Liver (tissue), 9 donors: ENCODE data around the gene HMHB1. TPM values are rescaled to one million over a fixed set of nuclear protein-coding genes. Genes with fewer than 3 reads are reported as not detected.

Experiments
- DNase-seq: peaks from one replicate; pipeline ENCODE4 v3.0.0-alpha.2; 2017; ENCODE audit warnings: low spot score
- H3K27ac ChIP-seq, 2 donors: one replicate each; pipeline ENCODE4 v1.7.0; 2013; ENCODE audit warnings: inconsistent platforms in 2 of 2, low read length in 2 of 2, control low read depth in 1 of 2, low read depth in 1 of 2, mild to moderate bottlenecking in 1 of 2
- H3K27me3 ChIP-seq, 4 donors: one replicate each; pipeline versions ENCODE4 v1.6.1 to v1.7.0; 2013; ENCODE audit warnings: low read length in 3 of 4, inconsistent platforms in 1 of 4, mild to moderate bottlenecking in 1 of 4, moderate library complexity in 1 of 4; ENCODE audit not compliant: control insufficient read depth in 4 of 4, insufficient read depth in 4 of 4
- H3K36me3 ChIP-seq, 4 donors: one replicate each; pipeline versions ENCODE4 v1.6.1 to v1.7.0; 2013; ENCODE audit warnings: low read length in 3 of 4, mild to moderate bottlenecking in 3 of 4, low read depth in 1 of 4, moderate library complexity in 1 of 4; ENCODE audit not compliant: control insufficient read depth in 4 of 4, insufficient read depth in 3 of 4
- H3K4me1 ChIP-seq, 4 donors: one replicate each; pipeline versions ENCODE4 v1.6.1 to v1.7.0; 2013; ENCODE audit warnings: low read length in 3 of 4, mild to moderate bottlenecking in 3 of 4, moderate library complexity in 1 of 4; ENCODE audit not compliant: control insufficient read depth in 4 of 4, insufficient read depth in 4 of 4
- H3K4me3 ChIP-seq, 3 donors: one replicate each; pipeline versions ENCODE4 v1.6.1 to v1.7.0; 2013; ENCODE audit warnings: low read length in 3 of 3, control low read depth in 1 of 3, low read depth in 1 of 3, mild to moderate bottlenecking in 1 of 3
- H3K9ac ChIP-seq, 2 donors: one replicate each; pipeline ENCODE4 v1.7.0; 2013; ENCODE audit warnings: low read length in 2 of 2, mild to moderate bottlenecking in 2 of 2, moderate library complexity in 2 of 2, control low read depth in 1 of 2, low read depth in 1 of 2
- H3K9me3 ChIP-seq, 4 donors: one replicate each; pipeline versions ENCODE4 v1.6.1 to v1.7.0; 2013; ENCODE audit warnings: low read length in 3 of 4; ENCODE audit not compliant: control insufficient read depth in 4 of 4
- EGR1 ChIP-seq, 2 donors: IDR thresholded peaks; 2 replicates each; pipeline ENCODE4 v1.6.1; 2016 to 2018; ENCODE audit warnings: antibody characterized with exemption in 2 of 2, low read depth in 2 of 2
- FOXA1 ChIP-seq: IDR thresholded peaks from 2 replicates; pipeline ENCODE4 v1.6.1; 2016; ENCODE audit warnings: antibody characterized with exemption
- FOXA2 ChIP-seq: IDR thresholded peaks from 2 replicates; pipeline ENCODE4 v1.6.1; 2016; ENCODE audit warnings: antibody characterized with exemption
- GABPA ChIP-seq, 2 donors: IDR thresholded peaks in 1 of 2; conservative IDR thresholded peaks in 1 of 2; 2 replicates each; pipeline ENCODE4 v1.6.1; 2016; ENCODE audit warnings: antibody characterized with exemption in 2 of 2, mild to moderate bottlenecking in 1 of 2, moderate library complexity in 1 of 2
- HNF4A ChIP-seq, 2 donors: conservative IDR thresholded peaks; 2 replicates each; pipeline ENCODE4 v1.6.1; 2016; ENCODE audit warnings: antibody characterized with exemption in 2 of 2, mild to moderate bottlenecking in 2 of 2
- HNF4G ChIP-seq: IDR thresholded peaks from 2 replicates; pipeline ENCODE4 v1.6.1; 2016; ENCODE audit warnings: antibody characterized with exemption
- JUND ChIP-seq, 2 donors: IDR thresholded peaks; 2 replicates each; pipeline ENCODE4 v1.6.1; 2016; ENCODE audit warnings: antibody characterized with exemption in 2 of 2
- NR2F2 ChIP-seq: IDR thresholded peaks from 2 replicates; pipeline ENCODE4 v1.6.1; 2016; ENCODE audit warnings: antibody characterized with exemption
- RAD21 ChIP-seq, 2 donors: IDR thresholded peaks; 2 replicates each; pipeline ENCODE4 v1.6.1; 2016; ENCODE audit warnings: antibody characterized with exemption in 2 of 2, mild to moderate bottlenecking in 2 of 2
- RXRA ChIP-seq, 2 donors: IDR thresholded peaks; 2 replicates each; pipeline ENCODE4 v1.6.1; 2017 to 2018; ENCODE audit warnings: antibody characterized with exemption in 2 of 2, mild to moderate bottlenecking in 1 of 2
- SP1 ChIP-seq: IDR thresholded peaks from 2 replicates; pipeline ENCODE4 v1.6.1; 2018; ENCODE audit warnings: antibody characterized with exemption, mild to moderate bottlenecking
- TAF1 ChIP-seq: conservative IDR thresholded peaks from 2 replicates; pipeline ENCODE4 v1.6.1; 2016; ENCODE audit warnings: antibody characterized with exemption, mild to moderate bottlenecking
- YY1 ChIP-seq: IDR thresholded peaks from 2 replicates; pipeline ENCODE4 v1.6.1; 2016; ENCODE audit warnings: antibody characterized with exemption, mild to moderate bottlenecking
- WGBS: extraction: QIAGEN DNeasy Blood & Tissue Kit; methylation state at CpG from one replicate; pipeline ENCODE4 v1.1.7; 2013; 5-methylcytosine and 5-hydroxymethylcytosine counted together
- polyA plus RNA-seq, 2 donors: library from polyadenylated mRNA; stranded (reverse) in 1 of 2; unstranded in 1 of 2; fragments of 200-250 nt in 1 of 2; fragments of >200 nt in 1 of 2; fragmentation: Nextera tagmentation in 1 of 2; extraction: Ambion mirVana in 1 of 2; gene quantifications; one replicate each; pipeline versions ENCODE4 v1.2.1 to v1.2.3, GENCODE V29; 2013 to 2015
- total RNA-seq, 2 donors: library from RNA; depleted of rRNA; stranded (reverse); fragments of >200 nt; gene quantifications; one replicate each; pipeline ENCODE4 v1.2.3, GENCODE V29; 2014
- TF ChIP-seq, protein P1 (sequence below): fragments of 150-350 bp; IDR thresholded peaks from 2 replicates; pipeline ENCODE4 v1.5.1; 2017; ENCODE audit warnings: improper control_type of control experiment, low read depth, low read length; ENCODE audit not compliant: missing input control
- TF ChIP-seq, protein P2 (sequence below): IDR thresholded peaks from 2 replicates; pipeline ENCODE4 v1.6.1; 2016; ENCODE audit warnings: antibody characterized with exemption
- TF ChIP-seq, protein P3 (sequence below): IDR thresholded peaks from 2 replicates; pipeline ENCODE4 v1.6.1; 2016; ENCODE audit warnings: antibody characterized with exemption
- TF ChIP-seq, protein P4 (sequence below): IDR thresholded peaks from 2 replicates; pipeline ENCODE4 v1.6.1; 2016; ENCODE audit warnings: antibody characterized with exemption, mild to moderate bottlenecking
- donor health status: healthy.
- donor health status: healthy.
- donor health status: healthy.
- donor health status: healthy.
- donor health status: healthy.

The HMHB1 gene
- total and polyA plus RNA-seq, 4 donors: not detected

- TF ChIP-seq, protein P1, sequence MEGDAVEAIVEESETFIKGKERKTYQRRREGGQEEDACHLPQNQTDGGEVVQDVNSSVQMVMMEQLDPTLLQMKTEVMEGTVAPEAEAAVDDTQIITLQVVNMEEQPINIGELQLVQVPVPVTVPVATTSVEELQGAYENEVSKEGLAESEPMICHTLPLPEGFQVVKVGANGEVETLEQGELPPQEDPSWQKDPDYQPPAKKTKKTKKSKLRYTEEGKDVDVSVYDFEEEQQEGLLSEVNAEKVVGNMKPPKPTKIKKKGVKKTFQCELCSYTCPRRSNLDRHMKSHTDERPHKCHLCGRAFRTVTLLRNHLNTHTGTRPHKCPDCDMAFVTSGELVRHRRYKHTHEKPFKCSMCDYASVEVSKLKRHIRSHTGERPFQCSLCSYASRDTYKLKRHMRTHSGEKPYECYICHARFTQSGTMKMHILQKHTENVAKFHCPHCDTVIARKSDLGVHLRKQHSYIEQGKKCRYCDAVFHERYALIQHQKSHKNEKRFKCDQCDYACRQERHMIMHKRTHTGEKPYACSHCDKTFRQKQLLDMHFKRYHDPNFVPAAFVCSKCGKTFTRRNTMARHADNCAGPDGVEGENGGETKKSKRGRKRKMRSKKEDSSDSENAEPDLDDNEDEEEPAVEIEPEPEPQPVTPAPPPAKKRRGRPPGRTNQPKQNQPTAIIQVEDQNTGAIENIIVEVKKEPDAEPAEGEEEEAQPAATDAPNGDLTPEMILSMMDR: no peak
- TF ChIP-seq, protein P2, sequence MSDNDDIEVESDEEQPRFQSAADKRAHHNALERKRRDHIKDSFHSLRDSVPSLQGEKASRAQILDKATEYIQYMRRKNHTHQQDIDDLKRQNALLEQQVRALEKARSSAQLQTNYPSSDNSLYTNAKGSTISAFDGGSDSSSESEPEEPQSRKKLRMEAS: no peak
- TF ChIP-seq RXRA (IDR thresholded peaks at IDR 0.05) (no peak), GABPA (IDR thresholded peaks at IDR 0.05 in 1 of 2, conservative IDR thresholded peaks at IDR 0.05 in 1 of 2) (no peak)
Observed at GRCh38 chr5:143788401-143788800, 23.6 kb upstream of the HMHB1 start (continued).

GRCh38 chr5:143790457-143791112 is 21.4 kb upstream of the HMHB1 start:
- H3K36me3 ChIP-seq: no peaks in the 10 kb centered on the region
- WGBS: 95% methylated on average over 2 of the region's 2 CpGs
- H3K9ac ChIP-seq: no peak overlapping the region
- TF ChIP-seq RXRA (IDR thresholded peaks at IDR 0.05) (no peak), RAD21 (IDR thresholded peaks at IDR 0.05) (no peak), NR2F2 (no peak), HNF4G (no peak), YY1 (no peak), FOXA1 (no peak), GABPA (IDR thresholded peaks at IDR 0.05 in 1 of 2, conservative IDR thresholded peaks at IDR 0.05 in 1 of 2) (no peak), TAF1 (no peak), FOXA2 (no peak), HNF4A (conservative IDR thresholded peaks at IDR 0.05) (no peak)
- TF ChIP-seq, protein P3, sequence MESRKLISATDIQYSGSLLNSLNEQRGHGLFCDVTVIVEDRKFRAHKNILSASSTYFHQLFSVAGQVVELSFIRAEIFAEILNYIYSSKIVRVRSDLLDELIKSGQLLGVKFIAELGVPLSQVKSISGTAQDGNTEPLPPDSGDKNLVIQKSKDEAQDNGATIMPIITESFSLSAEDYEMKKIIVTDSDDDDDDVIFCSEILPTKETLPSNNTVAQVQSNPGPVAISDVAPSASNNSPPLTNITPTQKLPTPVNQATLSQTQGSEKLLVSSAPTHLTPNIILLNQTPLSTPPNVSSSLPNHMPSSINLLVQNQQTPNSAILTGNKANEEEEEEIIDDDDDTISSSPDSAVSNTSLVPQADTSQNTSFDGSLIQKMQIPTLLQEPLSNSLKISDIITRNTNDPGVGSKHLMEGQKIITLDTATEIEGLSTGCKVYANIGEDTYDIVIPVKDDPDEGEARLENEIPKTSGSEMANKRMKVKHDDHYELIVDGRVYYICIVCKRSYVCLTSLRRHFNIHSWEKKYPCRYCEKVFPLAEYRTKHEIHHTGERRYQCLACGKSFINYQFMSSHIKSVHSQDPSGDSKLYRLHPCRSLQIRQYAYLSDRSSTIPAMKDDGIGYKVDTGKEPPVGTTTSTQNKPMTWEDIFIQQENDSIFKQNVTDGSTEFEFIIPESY: no peak
- no peak overlapping the region for H3K27ac ChIP-seq
- H3K4me1 ChIP-seq: no peaks in the 10 kb centered on the region
- no peaks in the 10 kb centered on the region for H3K27me3 ChIP-seq
- no peak for DNase-seq
- no peaks in the 10 kb centered on the region for H3K9me3 ChIP-seq
- H3K4me3 ChIP-seq: no peak overlapping the region

DNA sequence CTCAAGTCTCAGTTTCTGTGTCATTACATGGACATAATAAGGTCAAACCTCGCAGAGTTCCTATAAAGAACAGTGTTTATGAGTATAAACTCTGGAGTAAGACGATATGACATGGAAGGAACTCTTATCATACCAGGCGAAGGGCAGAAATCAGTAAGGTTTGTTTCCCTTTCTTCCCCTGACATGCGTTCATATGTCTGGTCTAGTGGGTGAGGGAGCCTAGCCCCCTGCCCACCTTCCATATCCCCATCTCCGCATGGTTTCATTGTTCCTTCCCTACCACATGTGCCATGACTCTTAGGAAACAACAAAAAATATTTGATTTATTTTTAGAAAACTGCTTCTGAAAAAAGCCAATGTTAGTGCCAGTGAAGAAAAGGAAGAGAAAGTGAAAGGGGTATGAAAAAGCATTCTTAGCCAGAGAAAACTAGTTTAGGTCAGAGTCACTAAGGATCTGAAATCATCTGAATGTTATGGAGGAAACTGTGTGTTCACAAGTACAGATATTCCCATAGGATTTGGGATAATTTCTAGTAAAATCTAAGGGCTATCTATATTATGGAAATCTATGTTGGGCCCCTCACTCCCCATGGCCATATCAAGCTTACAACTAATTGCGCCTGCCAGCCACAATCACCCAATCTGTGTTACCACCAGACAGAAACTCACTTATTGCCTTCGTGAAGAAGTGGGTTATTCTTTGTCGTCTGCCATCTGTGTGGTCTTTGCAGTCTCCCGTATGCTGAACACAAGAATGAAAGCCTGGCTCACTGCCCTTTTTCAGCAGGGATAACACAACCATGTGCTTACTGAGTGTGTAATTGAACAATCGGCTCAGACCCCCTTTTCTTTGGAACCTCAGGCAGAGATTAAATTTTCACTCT is 19.9 kb upstream of the HMHB1 start:
- Histone ChIP-seq H3K4me1 (no peaks in the 10 kb centered on the region), H3K27me3 (no peaks in the 10 kb centered on the region), H3K9me3 (no peaks in the 10 kb centered on the region), H3K36me3 (no peaks in the 10 kb centered on the region), H3K9ac (no peak overlapping the region), H3K4me3 (no peak overlapping the region), H3K27ac (no peak overlapping the region)
- WGBS: 68% methylated on average over 10 of the region's 10 CpGs
- no peak for DNase-seq
- TF ChIP-seq RAD21 (IDR thresholded peaks at IDR 0.05): no peak
- no peak for TF ChIP-seq FOXA1
- TF ChIP-seq, protein P2: no peak
- no peak for TF ChIP-seq NR2F2
- TF ChIP-seq FOXA2: no peak
- no peak for TF ChIP-seq EGR1 (IDR thresholded peaks at IDR 0.05; ENCODE audit: low read depth in 2 of 2)
- TF ChIP-seq JUND (IDR thresholded peaks at IDR 0.05): no peak
- TF ChIP-seq SP1: no peak
- TF ChIP-seq YY1: no peak
- no peak for TF ChIP-seq RXRA (IDR thresholded peaks at IDR 0.05)
- TF ChIP-seq, protein P3: no peak
- TF ChIP-seq HNF4A (conservative IDR thresholded peaks at IDR 0.05): no peak
- TF ChIP-seq GABPA (IDR thresholded peaks at IDR 0.05 in 1 of 2, conservative IDR thresholded peaks at IDR 0.05 in 1 of 2): no peak
- TF ChIP-seq HNF4G: no peak
- no peak for TF ChIP-seq TAF1
- TF ChIP-seq, protein P4, sequence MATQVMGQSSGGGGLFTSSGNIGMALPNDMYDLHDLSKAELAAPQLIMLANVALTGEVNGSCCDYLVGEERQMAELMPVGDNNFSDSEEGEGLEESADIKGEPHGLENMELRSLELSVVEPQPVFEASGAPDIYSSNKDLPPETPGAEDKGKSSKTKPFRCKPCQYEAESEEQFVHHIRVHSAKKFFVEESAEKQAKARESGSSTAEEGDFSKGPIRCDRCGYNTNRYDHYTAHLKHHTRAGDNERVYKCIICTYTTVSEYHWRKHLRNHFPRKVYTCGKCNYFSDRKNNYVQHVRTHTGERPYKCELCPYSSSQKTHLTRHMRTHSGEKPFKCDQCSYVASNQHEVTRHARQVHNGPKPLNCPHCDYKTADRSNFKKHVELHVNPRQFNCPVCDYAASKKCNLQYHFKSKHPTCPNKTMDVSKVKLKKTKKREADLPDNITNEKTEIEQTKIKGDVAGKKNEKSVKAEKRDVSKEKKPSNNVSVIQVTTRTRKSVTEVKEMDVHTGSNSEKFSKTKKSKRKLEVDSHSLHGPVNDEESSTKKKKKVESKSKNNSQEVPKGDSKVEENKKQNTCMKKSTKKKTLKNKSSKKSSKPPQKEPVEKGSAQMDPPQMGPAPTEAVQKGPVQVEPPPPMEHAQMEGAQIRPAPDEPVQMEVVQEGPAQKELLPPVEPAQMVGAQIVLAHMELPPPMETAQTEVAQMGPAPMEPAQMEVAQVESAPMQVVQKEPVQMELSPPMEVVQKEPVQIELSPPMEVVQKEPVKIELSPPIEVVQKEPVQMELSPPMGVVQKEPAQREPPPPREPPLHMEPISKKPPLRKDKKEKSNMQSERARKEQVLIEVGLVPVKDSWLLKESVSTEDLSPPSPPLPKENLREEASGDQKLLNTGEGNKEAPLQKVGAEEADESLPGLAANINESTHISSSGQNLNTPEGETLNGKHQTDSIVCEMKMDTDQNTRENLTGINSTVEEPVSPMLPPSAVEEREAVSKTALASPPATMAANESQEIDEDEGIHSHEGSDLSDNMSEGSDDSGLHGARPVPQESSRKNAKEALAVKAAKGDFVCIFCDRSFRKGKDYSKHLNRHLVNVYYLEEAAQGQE: no peak
